ENCODE measurements around the gene AUTS2.

Gene AUTS2

DNA sequence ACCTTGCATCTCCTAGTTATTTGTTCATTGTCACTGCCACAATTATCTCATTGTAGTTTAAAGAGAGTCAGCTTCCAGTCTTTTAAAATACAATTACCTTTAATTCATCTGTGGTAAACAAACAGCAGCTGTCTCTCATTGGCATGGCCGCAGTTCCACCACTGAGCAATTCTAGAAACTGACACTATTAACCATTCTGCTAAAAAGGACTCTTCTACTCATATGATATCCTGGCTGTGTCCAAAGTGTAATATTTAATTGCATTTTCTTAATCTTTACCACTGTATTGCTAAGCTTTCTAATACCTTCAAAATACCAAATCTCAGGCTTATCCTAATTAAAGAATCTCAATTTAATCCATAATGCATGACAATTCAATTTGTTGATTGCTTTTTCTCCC lies 639.0 kb downstream of the AUTS2 start:
- no peak overlapping the region for H3K4me3 ChIP-seq (ENCODE audit: low read length)
- no peak for DNase-seq (ENCODE audit: low read depth)
- no peak for TF ChIP-seq CTCF (conservative IDR thresholded peaks at IDR 0.05; ENCODE audit: low read length)

DNA sequence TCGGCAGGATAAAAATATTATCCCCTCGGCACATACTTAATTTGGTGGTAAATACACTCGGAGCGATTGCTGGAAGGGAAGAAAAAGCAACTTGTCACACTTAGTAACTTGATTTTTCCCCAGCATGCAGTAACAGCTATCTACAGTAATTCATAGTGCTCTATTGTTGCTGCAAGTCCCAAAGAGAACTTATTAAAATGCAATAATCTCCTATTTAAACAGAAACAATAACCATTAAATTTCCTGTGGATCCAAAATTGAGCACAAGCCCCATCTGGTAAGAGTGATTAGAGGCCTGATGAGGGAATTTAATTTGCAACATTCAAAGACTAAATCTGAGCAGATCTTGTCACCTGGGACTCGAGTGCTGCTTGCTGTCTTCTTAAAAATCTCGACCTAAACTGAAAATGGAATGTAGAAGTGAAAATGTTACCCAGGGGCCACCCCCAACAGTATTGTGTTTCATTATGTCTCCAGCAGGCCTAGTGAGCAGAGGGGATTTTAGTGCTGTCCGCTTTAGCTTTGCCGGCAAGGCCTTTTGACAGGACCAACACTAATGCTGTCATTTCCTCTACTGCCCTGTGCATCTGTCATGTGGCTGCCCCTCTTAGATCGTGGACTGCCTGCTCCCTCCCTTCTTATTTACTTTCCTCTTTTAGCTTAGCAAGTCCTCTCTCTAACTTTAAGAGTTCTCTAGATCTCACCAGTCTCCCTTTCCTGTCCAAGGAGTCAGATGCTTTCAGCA lies 639.7 kb downstream of the AUTS2 start:
- DNase-seq (ENCODE audit: low read depth) = no peak
- no peak overlapping the region for H3K4me3 ChIP-seq (ENCODE audit: low read length)
- TF ChIP-seq CTCF (conservative IDR thresholded peaks at IDR 0.05; ENCODE audit: low read length) = no peak

DNA sequence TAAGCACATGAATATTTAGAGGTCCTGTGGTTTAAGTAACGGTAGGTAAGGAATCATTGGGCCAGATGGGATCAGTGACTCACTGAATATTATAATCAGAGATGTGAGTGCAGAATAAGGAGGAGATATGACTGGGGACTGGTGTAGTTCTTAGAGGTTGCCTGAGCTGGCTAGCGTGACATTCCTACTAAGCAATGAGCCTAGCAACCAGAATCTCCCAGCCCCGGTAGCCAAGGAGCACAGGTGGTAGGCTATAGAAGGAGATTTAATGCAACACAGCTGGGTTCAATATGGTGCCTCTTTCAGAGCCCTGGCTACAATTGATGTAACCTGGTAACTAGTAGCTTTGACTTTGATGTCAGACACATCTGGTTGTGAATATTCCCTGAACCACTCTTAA lies 641.6 kb downstream of the AUTS2 start:
- DNase-seq (ENCODE audit: low read depth) = no peak
- no peak overlapping the region for H3K4me3 ChIP-seq (ENCODE audit: low read length)
- TF ChIP-seq CTCF (conservative IDR thresholded peaks at IDR 0.05; ENCODE audit: low read length) = no peak

GRCh38 chr7:70240873-70241272 lies 642.6 kb downstream of the AUTS2 start:
- DNase-seq (ENCODE audit: low read depth) = no peak
- no peak for TF ChIP-seq CTCF (conservative IDR thresholded peaks at IDR 0.05; ENCODE audit: low read length)
- no peak overlapping the region for H3K4me3 ChIP-seq (ENCODE audit: low read length)

GRCh38 chr7:70241536-70242175 lies 643.4 kb downstream of the AUTS2 start:
- no peak for TF ChIP-seq CTCF (conservative IDR thresholded peaks at IDR 0.05; ENCODE audit: low read length)
- DNase-seq (ENCODE audit: low read depth) = no peak

DNA sequence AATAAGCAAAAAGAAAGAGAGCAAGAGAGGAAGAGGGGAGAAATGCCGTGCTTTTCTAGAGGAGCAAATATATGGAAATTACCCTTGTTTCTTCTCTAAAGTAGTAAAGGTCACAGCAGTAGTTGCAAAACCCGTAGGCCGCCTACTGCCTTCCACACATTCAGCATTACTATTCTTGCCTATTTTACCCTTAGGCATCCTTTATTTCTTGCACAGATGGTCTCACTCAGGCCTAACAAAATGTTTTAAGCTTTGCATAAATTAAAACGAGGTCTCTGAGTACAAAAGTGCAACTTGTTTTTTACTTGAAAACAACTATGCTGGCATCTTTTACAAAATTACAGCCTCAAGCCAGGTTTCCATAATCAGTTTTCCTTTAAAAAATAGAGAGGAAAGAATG lies 644.6 kb downstream of the AUTS2 start:
- no peak for DNase-seq (ENCODE audit: low read depth)
- TF ChIP-seq CTCF (conservative IDR thresholded peaks at IDR 0.05; ENCODE audit: low read length) = no peak
- no peak overlapping the region for H3K4me3 ChIP-seq (ENCODE audit: low read length)

More at GRCh38 chr7:70241536-70242175, 643.4 kb downstream of the AUTS2 start:
- no peak overlapping the region for H3K4me3 ChIP-seq (ENCODE audit: low read length)

- H3K4me3 ChIP-seq (ENCODE audit: low read length) = no peak overlapping the region
- no peak for DNase-seq (ENCODE audit: low read depth)
- TF ChIP-seq CTCF (conservative IDR thresholded peaks at IDR 0.05; ENCODE audit: low read length) = no peak
Observed at GRCh38 chr7:70243443-70243842, 645.2 kb downstream of the AUTS2 start.

Measured in AG10803 (cell line).